Activated naive CD4-positive, alpha-beta T cell treated with anti-CD3 and anti-CD28 coated beads, Interleukin-2, amount 50 U/mL, for 72 hours (primary cell): ENCODE data around the gene CDKN2AIPNL. TPM values are rescaled to one million over a fixed set of nuclear protein-coding genes. Genes with fewer than 3 reads are reported as not detected.

Experiments used
- ATAC-seq, 2 donors: fragments of 150-1000 bp; cut with Tn5 transposase; 2 replicates each; pipeline ENCODE4 v1.10.0; 2021; ENCODE audit warnings: mild to moderate bottlenecking in 2 of 2, moderate library complexity in 2 of 2
- DNase-seq, 2 donors: peaks; one replicate each; pipeline ENCODE4 v3.0.0; 2021 to 2022; ENCODE audit warnings: low spot score in 2 of 2
- H3K27ac Mint-ChIP-seq, 2 donors: one replicate each; pipeline ENCODE4 v1.8.0; 2022; ENCODE audit warnings: mild to moderate bottlenecking in 2 of 2, mixed read lengths in 2 of 2
- H3K36me3 Mint-ChIP-seq, 2 donors: one replicate each; pipeline ENCODE4 v1.8.0; 2022; ENCODE audit warnings: mixed read lengths in 2 of 2
- H3K9me3 Mint-ChIP-seq, 2 donors: one replicate each; pipeline ENCODE4 v1.8.0; 2022; ENCODE audit warnings: mixed read lengths in 2 of 2
- total RNA-seq, 2 donors: library from RNA; stranded (reverse); gene quantifications; one replicate each; pipeline ENCODE4 v1.2.3, GENCODE V29; 2022

The CDKN2AIPNL gene
- total RNA-seq, 2 donors from 2014 or later = 6.0 to 37.7 TPM

- Mint-ChIP-seq H3K9me3 (no peaks in the 10 kb centered on the region), H3K36me3 (no peaks in the 10 kb centered on the region), H3K27ac (no peak overlapping the region)
- ATAC-seq (no peak), DNase-seq (no peak)
These were observed 34.5 kb upstream of the CDKN2AIPNL start for GRCh38 chr5:134445856-134446818.

GRCh38 chr5:134444941-134445471, 33.3 kb upstream of the CDKN2AIPNL start:
- no peaks in the 10 kb centered on the region for H3K36me3 Mint-ChIP-seq
- DNase-seq (no peak), ATAC-seq (peak; percentile 37 to 43)
- H3K9me3 Mint-ChIP-seq = no peaks in the 10 kb centered on the region
- H3K27ac Mint-ChIP-seq = no peak overlapping the region

GRCh38 chr5:134440201-134440755, 28.6 kb upstream of the CDKN2AIPNL start:
- DNase-seq (no peak), ATAC-seq (no peak)
- H3K27ac Mint-ChIP-seq = no peak overlapping the region
- H3K36me3 Mint-ChIP-seq = no peaks in the 10 kb centered on the region
- no peaks in the 10 kb centered on the region for H3K9me3 Mint-ChIP-seq

- Mint-ChIP-seq H3K36me3 (no peaks in the 10 kb centered on the region), H3K27ac (no peak overlapping the region), H3K9me3 (no peaks in the 10 kb centered on the region)
- DNase-seq (no peak), ATAC-seq (no peak)
These were observed 27.6 kb upstream of the CDKN2AIPNL start for GRCh38 chr5:134439210-134439654.

DNA sequence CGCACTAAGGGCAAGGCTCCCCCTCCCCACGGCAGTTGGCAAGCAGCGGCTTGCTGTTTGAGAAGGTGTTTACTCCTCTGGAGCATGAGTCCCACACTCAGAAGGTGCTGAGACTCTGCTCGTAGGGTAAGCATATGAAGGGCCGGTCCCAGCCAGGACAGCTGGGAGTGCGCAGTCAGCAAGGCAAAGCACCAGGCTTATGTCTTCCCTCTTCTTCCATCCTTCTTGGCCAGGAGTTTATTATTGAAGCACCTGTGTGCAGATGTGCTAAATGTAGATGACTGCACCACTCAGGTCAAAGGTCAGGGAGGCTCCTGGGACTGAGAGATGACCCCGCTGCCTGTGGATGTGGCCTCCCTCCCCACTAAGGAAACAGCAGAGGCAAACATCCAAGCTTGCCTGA, 27.0 kb upstream of the CDKN2AIPNL start:
- Mint-ChIP-seq H3K27ac (no peak overlapping the region), H3K9me3 (no peaks in the 10 kb centered on the region), H3K36me3 (no peaks in the 10 kb centered on the region)
- DNase-seq (no peak), ATAC-seq (no peak)

GRCh38 chr5:134437847-134438581, 26.3 kb upstream of the CDKN2AIPNL start:
- Mint-ChIP-seq H3K36me3 (no peaks in the 10 kb centered on the region), H3K9me3 (no peaks in the 10 kb centered on the region), H3K27ac (no peak overlapping the region)
- ATAC-seq (no peak), DNase-seq (no peak)

GRCh38 chr5:134437340-134437846, 25.7 kb upstream of the CDKN2AIPNL start:
- DNase-seq (no peak), ATAC-seq (peak in 1 of 2 donors; percentile 16)
- Mint-ChIP-seq H3K9me3 (no peaks in the 10 kb centered on the region), H3K36me3 (no peaks in the 10 kb centered on the region), H3K27ac (peak overlapping the region; percentile 56 to 85)

GRCh38 chr5:134436523-134437339, 25.1 kb upstream of the CDKN2AIPNL start:
- no peaks in the 10 kb centered on the region for H3K9me3 Mint-ChIP-seq
- ATAC-seq (peak; percentile 82 to 87), DNase-seq (peak; percentile 55 to 78)
- no peaks in the 10 kb centered on the region for H3K36me3 Mint-ChIP-seq
- H3K27ac Mint-ChIP-seq = peak overlapping the region; percentile 56 to 85

GRCh38 chr5:134435560-134435959, 23.9 kb upstream of the CDKN2AIPNL start:
- Mint-ChIP-seq H3K36me3 (no peaks in the 10 kb centered on the region), H3K27ac (peak overlapping the region in 1 of 2 donors; percentile 85), H3K9me3 (no peaks in the 10 kb centered on the region)
- ATAC-seq (peak; percentile 62 to 69), DNase-seq (peak in 1 of 2 donors; percentile 15)

DNA sequence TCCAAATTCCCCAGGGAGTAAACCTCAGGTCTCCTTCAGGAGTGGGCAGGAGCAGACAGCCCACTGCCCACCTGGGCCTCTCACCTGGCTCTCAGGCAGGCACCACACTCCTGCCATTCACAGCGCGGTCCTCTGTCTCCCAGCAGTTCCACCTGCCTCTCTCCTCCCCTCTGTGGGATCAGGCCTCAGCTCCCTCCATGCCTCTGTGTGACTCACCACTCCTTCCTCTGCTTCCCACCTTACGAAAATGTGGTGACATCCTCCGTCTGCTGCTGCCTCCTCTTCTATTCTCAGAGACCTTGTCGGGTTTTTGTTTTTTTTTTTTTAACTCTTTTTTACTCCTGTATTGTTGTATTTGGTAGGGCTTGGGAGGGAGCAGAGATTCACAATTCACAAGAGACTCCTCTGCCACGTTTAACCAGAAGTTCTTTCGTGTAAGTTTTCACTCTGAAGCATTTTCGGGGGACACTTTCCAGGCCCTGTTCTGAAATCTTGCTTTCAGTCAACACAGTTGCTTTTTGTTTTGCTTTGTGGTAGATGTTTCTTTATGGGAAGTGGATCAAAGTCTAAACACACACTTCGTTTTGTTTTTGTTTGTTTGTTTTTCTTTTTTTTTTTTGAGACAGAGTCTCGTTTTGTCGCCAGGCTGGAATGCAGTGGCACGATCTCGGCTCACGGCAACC, 21.1 kb upstream of the CDKN2AIPNL start:
- ATAC-seq = no peak
- no peaks in the 10 kb centered on the region for H3K9me3 Mint-ChIP-seq
- DNase-seq = no peak
- peak overlapping the region; percentile 59 to 88 for H3K27ac Mint-ChIP-seq
- no peaks in the 10 kb centered on the region for H3K36me3 Mint-ChIP-seq

GRCh38 chr5:134432174-134432573, 20.5 kb upstream of the CDKN2AIPNL start:
- no peaks in the 10 kb centered on the region for H3K36me3 Mint-ChIP-seq
- H3K27ac Mint-ChIP-seq = peak overlapping the region in 1 of 2 donors; percentile 59
- no peak for DNase-seq
- H3K9me3 Mint-ChIP-seq = no peaks in the 10 kb centered on the region
- ATAC-seq = peak in 1 of 2 donors; percentile 27

- Mint-ChIP-seq H3K36me3 (no peaks in the 10 kb centered on the region), H3K27ac (no peak overlapping the region), H3K9me3 (no peaks in the 10 kb centered on the region)
- ATAC-seq = no peak
- no peak for DNase-seq
These were observed 18.4 kb upstream of the CDKN2AIPNL start for GRCh38 chr5:134430001-134430569.

- no peaks in the 10 kb centered on the region for H3K9me3 Mint-ChIP-seq
- no peak for ATAC-seq
- H3K36me3 Mint-ChIP-seq = no peaks in the 10 kb centered on the region
- no peak for DNase-seq
- no peak overlapping the region for H3K27ac Mint-ChIP-seq
These were observed 15.9 kb upstream of the CDKN2AIPNL start for GRCh38 chr5:134427540-134428041.

GRCh38 chr5:134426361-134426760, 14.7 kb upstream of the CDKN2AIPNL start:
- Mint-ChIP-seq H3K9me3 (no peaks in the 10 kb centered on the region), H3K36me3 (no peaks in the 10 kb centered on the region), H3K27ac (no peak overlapping the region)
- DNase-seq (no peak), ATAC-seq (no peak)

GRCh38 chr5:134423376-134423775, 11.7 kb upstream of the CDKN2AIPNL start:
- Mint-ChIP-seq H3K9me3 (no peaks in the 10 kb centered on the region), H3K27ac (no peak overlapping the region), H3K36me3 (no peaks in the 10 kb centered on the region)
- DNase-seq = no peak
- ATAC-seq = no peak
